ENCODE results near the gene TRIM47. TPM values are rescaled to one million over a fixed set of nuclear protein-coding genes. Genes with fewer than 3 reads are reported as not detected.
"Not testable (repeated sequence)": the region's sequence is repeated elsewhere in the genome, so short reads cannot be mapped to it uniquely, and the experiment has no call there.

Gene TRIM47
- polyA plus RNA-seq, 3 donors: 5.8 to 9.1 (median 6.3) TPM

- DNase-seq (ENCODE audit: low read depth in 3 of 3, low spot score in 2 of 3): no peak
Measured at GRCh38 chr17:75872434-75873351, 5.7 kb downstream of the TRIM47 start.

- DNase-seq (ENCODE audit: low read depth in 3 of 3, low spot score in 2 of 3): not testable (repeated sequence)
Measured at GRCh38 chr17:75870228-75870627, 8.2 kb downstream of the TRIM47 start.

- DNase-seq (ENCODE audit: low read depth in 3 of 3, low spot score in 2 of 3): no peak
Measured at GRCh38 chr17:75869282-75870141, 8.9 kb downstream of the TRIM47 start.

GRCh38 chr17:75868730-75869281, 9.6 kb downstream of the TRIM47 start:
- DNase-seq (ENCODE audit: low read depth in 3 of 3, low spot score in 2 of 3): not testable (repeated sequence)

- not testable (repeated sequence) for DNase-seq (ENCODE audit: low read depth in 3 of 3, low spot score in 2 of 3)
Measured at GRCh38 chr17:75865404-75866188, 12.8 kb downstream of the TRIM47 start.

- not testable (repeated sequence) for DNase-seq (ENCODE audit: low read depth in 3 of 3, low spot score in 2 of 3)
Measured at GRCh38 chr17:75864887-75865286, 13.5 kb downstream of the TRIM47 start.

GRCh38 chr17:75864448-75864871, 13.9 kb downstream of the TRIM47 start:
- DNase-seq (ENCODE audit: low read depth in 3 of 3, low spot score in 2 of 3): peak in 1 of 3 donors; percentile 80

- DNase-seq (ENCODE audit: low read depth in 3 of 3, low spot score in 2 of 3): no peak
Measured at GRCh38 chr17:75861927-75862317, 16.5 kb downstream of the TRIM47 start.

GRCh38 chr17:75859358-75859757, 19.0 kb downstream of the TRIM47 start:
- DNase-seq (ENCODE audit: low read depth in 3 of 3, low spot score in 2 of 3): not testable (repeated sequence)

- DNase-seq (ENCODE audit: low read depth in 3 of 3, low spot score in 2 of 3): no peak
Measured at GRCh38 chr17:75856062-75856756, 22.2 kb downstream of the TRIM47 start.

- peak; percentile 99 to 100 (median 99) for DNase-seq (ENCODE audit: low read depth in 3 of 3, low spot score in 2 of 3)
Measured at GRCh38 chr17:75855310-75856061, 22.9 kb downstream of the TRIM47 start, which contains the start of gene WBP2. TSS of gene WBP2 (minus strand) at chr17:75855335. CDS start at chr17:75855297, 38 bp downstream.

- DNase-seq (ENCODE audit: low read depth in 3 of 3, low spot score in 2 of 3): no peak
Measured at GRCh38 chr17:75854881-75855309, 23.5 kb downstream of the TRIM47 start.

GRCh38 chr17:75854101-75854748, 24.2 kb downstream of the TRIM47 start:
- DNase-seq (ENCODE audit: low read depth in 3 of 3, low spot score in 2 of 3): no peak

- DNase-seq (ENCODE audit: low read depth in 3 of 3, low spot score in 2 of 3): no peak
Measured at GRCh38 chr17:75853433-75853832, 24.9 kb downstream of the TRIM47 start.

- not testable (repeated sequence) for DNase-seq (ENCODE audit: low read depth in 3 of 3, low spot score in 2 of 3)
Measured at GRCh38 chr17:75851693-75851991, 26.7 kb downstream of the TRIM47 start.

- DNase-seq (ENCODE audit: low read depth in 3 of 3, low spot score in 2 of 3): no peak
Measured at GRCh38 chr17:75850928-75851692, 27.3 kb downstream of the TRIM47 start.

- no peak for DNase-seq (ENCODE audit: low read depth in 3 of 3, low spot score in 2 of 3)
Measured at GRCh38 chr17:75849724-75850123, 28.7 kb downstream of the TRIM47 start.

- no peak for DNase-seq (ENCODE audit: low read depth in 3 of 3, low spot score in 2 of 3)
Measured at GRCh38 chr17:75849279-75849646, 29.1 kb downstream of the TRIM47 start.
